Umbilical cord (tissue), 2 donors: ENCODE results near the gene BCL11B. TPM values are rescaled to one million over a fixed set of nuclear protein-coding genes. Genes with fewer than 3 reads are reported as not detected.

Experiments used
- DNase-seq: peaks from one replicate; pipeline ENCODE4 v3.0.0-alpha.2; 2015; ENCODE audit warnings: low spot score
- total RNA-seq: library from RNA; depleted of rRNA; stranded (reverse); fragments of >200 nt; gene quantifications from one replicate; pipeline ENCODE4 v1.2.3, GENCODE V29; 2014; ENCODE audit warnings: low replicate concordance; ENCODE audit not compliant: insufficient read depth

Gene BCL11B
- total RNA-seq, 1 donor from 2014 or later = 2.6 TPM

- DNase-seq = no peak
These were observed 88.7 kb downstream of the BCL11B start for GRCh38 chr14:99183311-99183710.

DNA sequence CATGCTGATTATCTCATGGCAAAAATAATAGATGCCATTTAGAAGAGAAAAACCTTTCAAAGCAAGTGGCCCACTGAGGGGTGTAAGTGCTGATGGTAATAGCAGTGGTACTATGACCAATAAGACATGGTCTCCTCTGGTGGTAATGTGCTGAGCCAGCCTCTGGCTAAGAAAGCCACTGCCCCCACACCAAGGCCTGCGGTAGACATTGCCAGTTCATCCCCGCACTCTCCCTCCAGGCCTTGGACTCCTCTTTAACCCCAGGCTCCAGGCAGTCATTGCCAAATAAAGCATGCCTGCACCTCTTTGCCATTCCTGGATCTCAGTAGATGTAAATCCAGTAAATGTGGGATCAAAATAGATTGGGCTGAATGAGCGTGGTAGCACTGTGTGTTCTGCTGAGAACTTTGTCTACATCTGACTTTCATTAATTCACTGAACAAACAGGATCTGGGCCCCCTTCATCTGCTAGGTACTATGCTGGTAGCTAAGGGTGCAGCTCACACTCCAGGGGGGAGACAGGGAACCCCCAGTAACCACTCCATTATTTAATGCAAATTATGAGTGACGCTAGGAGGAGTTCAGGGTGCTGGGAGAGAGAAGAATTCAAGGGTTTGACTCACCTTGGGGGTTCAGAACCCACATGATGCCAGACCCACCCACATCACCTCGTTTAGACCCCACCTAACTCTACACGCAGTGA, 89.3 kb downstream of the BCL11B start:
- no peak for DNase-seq

GRCh38 chr14:99181804-99182520, 90.0 kb downstream of the BCL11B start:
- DNase-seq = no peak

DNA sequence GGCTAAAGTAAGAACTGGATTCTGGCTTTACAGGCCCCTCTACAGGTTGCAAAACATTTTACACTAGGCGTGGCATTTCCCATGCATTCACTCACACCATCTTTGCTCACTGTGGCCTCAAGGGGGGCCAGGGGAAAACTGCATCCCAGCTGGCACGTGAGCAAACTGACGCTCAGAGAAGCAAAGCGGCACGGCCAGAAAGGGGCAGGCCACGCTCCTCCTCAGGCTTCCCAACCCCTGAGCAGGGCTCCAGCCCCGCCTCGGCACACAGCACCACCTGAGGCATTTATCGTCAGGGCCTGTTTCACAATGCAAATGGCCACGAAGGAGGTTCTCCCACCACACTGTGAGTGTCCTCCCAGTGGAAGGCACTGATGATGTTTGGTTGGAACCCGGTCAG, 90.8 kb downstream of the BCL11B start:
- no peak for DNase-seq

DNA sequence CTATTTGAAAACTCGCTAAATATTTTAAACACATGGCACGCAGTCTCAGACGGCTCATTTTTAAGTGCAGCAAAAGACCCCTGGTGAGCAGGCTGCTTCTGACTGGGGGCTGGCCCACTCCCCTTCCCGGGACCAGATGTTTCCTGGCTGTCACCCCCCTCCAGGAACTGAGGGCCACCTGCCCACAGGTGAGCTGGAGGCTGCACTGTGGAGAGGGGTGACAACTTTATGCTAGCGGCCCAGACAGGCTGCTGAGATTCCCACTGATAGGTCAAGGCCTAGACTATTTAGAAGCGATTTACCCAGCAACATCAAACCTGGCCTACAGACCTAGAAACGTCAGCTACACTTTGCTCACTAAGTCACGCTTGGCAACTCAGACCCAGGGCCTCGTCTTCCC, 92.1 kb downstream of the BCL11B start:
- DNase-seq = no peak

- DNase-seq = no peak
These were observed 92.5 kb downstream of the BCL11B start for GRCh38 chr14:99179506-99179905.

- no peak for DNase-seq
These were observed 93.8 kb downstream of the BCL11B start for GRCh38 chr14:99177886-99178835.

DNA sequence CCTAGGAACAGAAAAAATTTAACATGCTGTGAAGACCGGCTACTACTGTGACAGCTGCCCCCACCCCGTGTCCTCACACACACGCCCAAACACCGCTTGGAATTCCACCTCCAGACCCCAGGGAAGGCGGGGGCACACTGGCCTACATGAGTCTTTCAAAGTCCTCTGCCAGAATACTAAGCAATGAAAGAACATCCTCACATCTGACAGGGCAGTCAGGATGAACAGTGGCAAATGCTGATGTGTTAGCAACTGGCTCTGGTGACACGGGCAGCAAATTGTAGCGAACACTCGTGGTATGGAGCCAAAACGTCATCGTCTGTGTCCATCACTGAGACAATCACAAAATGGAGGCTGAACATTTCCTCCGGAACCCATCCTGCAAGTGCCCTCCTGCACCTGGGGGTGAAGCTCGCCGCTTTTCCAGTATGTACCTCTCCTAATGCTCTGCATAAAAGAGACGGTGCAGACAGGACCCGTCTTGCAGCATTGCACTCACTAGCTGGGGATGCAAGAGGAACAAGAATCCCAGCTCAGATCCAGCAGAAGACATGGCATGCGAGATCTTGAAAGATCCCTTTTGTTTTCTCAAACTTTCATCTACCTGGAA, 94.8 kb downstream of the BCL11B start:
- DNase-seq = no peak

- no peak for DNase-seq
These were observed 95.6 kb downstream of the BCL11B start for GRCh38 chr14:99176156-99176945.

DNA sequence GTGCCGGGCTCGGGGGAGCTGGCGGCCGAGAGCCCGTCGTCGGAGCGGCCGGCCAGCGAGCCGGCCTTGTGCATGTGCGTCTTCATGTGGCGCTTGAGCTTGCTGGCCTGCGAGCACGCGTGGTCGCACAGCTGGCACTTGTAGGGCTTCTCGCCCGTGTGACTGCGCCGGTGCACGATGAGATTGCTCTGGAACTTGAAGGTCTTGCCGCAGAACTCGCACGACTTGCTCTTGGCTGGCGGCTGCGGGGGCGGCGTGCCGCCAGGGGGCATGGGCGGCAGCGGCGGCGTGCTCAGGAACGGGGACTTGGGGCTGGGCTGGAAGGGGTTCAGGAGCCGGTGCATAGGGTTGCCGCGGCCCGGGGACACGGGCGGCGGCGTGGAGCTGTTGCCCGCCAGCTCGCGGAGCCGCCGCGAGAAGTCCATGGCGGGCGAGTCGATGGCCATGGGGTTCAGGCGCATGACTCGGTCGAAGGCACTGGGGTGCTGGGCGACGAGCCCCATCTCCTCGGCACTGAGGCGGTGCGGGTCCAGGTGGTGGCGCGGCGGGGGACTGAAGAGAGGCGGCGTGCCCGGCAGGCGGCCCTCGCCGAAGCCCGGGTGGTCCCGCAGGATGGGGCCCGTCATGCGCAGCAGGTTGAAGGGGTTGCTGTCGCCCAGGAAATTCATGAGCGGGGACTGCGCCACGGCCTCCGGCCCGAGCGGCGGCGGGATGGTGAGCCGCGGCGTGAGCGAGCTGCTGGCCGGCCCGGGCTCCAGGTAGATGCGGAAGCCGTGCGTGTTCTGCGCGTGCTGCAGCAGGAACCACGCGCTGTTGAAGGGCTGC, 96.5 kb downstream of the BCL11B start:
- DNase-seq = no peak

GRCh38 chr14:99174770-99175319, 97.2 kb downstream of the BCL11B start:
- no peak for DNase-seq

DNA sequence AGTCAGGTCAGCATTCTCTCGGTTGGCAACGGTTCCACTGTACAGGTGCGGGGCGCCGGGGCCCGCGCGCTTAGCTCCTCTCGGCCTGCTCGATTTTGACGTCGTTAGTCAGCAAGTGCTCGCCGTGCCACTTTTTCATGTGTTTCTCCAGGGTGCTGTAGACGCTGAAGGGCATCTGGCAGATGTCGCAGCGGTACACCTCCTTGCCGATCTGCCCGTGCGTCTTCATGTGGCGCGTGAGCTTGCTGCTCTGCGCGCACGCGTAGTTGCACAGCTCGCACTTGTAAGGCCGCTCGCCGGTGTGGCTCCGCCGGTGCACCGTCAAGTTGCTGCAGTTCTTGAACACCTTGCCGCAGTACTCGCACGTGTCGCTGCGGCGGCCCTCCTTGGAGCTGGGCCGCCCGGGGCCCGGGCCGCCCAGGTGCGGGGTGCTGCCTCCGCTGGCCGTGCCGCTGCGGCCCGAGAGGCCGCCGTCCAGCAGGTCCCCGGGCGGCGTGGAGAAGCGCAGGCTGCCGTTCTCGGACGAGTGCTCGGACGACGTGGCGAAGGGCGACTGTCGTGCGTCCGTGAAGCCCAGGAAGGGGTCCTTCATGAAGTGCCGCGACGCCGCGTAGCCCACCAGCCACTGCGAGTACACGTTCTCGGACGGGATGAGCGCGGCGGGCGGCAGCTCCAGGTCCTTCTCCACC, 97.8 kb downstream of the BCL11B start:
- DNase-seq = no peak

- DNase-seq = no peak
These were observed 98.5 kb downstream of the BCL11B start for GRCh38 chr14:99173506-99173905.

DNA sequence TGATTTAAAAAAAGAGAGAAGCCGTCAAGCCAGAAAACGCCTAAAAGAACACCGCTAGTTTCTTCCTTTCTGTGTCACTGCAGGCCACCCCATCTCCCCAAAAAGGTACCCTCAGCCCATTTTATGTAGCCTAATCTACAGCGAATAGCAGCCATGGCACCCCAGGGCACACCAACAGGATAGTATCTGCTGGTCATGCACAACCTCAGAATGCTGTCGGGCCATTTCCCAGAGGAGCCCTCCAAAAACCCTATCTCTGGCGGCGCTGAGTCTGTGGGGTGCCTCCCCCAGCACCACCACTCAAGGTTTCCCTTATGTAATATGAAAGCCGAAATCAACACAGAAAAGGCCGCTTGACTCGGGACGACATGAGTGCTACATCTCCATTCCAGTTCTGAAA, 98.9 kb downstream of the BCL11B start:
- DNase-seq = no peak

DNA sequence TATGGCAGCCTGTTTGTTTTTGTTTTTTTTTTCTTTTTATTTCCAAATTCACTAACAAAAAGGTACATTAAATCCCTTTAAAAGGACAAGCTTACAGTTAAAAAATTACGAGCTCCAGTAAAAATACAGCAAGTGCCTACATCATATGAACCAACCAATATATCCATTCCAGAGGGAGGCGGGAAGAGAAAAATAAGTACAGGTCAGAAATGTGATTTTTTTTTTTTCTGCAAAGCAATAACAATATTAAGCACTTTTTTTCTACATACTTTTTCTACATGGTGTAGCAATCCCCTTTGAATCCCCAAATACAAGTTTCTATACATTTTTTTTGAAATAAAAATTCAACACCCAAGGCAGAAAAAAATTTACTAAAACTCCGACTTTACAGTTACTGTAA, 100.6 kb downstream of the BCL11B start:
- DNase-seq = no peak

- no peak for DNase-seq
These were observed 102.1 kb downstream of the BCL11B start for GRCh38 chr14:99169776-99170356.

DNA sequence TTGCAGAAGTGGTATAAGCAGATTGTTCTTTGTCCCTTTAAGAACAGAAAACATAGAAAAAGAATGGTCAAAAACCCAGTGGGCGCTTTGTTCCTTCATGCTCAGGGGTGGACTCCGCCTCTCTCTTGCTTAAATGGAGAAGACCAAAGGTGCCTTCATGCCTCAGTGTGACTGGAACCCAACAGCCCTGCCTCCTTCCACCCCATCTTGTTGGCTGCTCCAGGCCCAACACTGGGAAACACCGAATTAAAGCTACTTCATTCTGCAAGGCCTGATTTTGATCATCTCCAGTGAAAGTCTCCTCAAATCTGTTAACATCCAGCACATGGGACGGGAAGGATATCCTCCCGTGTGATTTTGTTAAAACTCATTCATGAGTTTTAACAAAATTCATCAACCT, 103.7 kb downstream of the BCL11B start:
- no peak for DNase-seq

DNA sequence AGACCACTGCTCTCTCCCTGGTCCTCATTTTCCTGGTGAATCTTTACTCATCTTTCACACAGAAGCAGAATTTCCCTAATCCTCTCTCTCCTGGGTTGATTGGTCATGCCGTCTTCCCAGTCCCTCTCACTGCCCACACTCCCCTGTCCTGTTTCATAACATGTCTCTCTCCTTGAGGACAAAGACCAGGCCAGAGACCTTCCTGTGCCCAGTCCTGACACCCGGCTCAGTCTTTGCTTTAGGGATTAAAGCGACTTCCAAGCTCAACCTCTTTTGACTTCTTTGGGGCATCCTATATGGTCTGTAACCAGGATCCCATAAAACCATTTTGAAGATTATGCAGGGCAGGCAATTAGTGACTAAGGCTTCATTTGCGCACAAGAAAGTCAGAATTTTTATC, 105.5 kb downstream of the BCL11B start:
- no peak for DNase-seq

- DNase-seq = no peak
These were observed 107.3 kb downstream of the BCL11B start for GRCh38 chr14:99164712-99165111.
